GM12878 (cell line): Measurements from ENCODE around the gene GPR26. TPM values are rescaled to one million over a fixed set of nuclear protein-coding genes. Genes with fewer than 3 reads are reported as not detected.

Experiments
- ATAC-seq: fragments of 200-7000 bp; cut with Tn5 transposase; 3 replicates; pipeline ENCODE4 v1.9.1; 2020; ENCODE audit warnings: mild to moderate bottlenecking, moderate library complexity
- BruUV-seq: library from RNA; stranded (reverse); fragments of 400-500 nt; replicated peaks from 2 replicates; lab custom pipeline; 2021; lab: Mats Ljungman, UMichigan
- CTCF ChIA-PET: fragments of 300-600 bp; sonication (Branson Sonifier 250); formaldehyde crosslinking; extraction: SDS; loops from one replicate; lab custom pipeline; 2021; ENCODE audit warnings: inconsistent platforms; lab: Yijun Ruan, JAX
- POLR2A ChIA-PET: fragments of 350-600 bp; formaldehyde crosslinking; extraction: SDS; loops from one replicate; lab custom pipeline; 2021; ENCODE audit warnings: inconsistent platforms; lab: Charles Lee
- RAD21 ChIA-PET: fragments of 300-600 bp; sonication (Branson Sonifier 250); formaldehyde crosslinking; loops from one replicate; lab custom pipeline; 2023; ENCODE audit warnings: antibody characterized with exemption; ENCODE audit not compliant: unreplicated experiment; lab: Charles Lee
- SMC1A ChIA-PET: fragments of 300-600 bp; sonication (Branson Sonifier 250); formaldehyde crosslinking; loops from one replicate; lab custom pipeline; 2023; ENCODE audit not compliant: unreplicated experiment, uncharacterized antibody; lab: Charles Lee
- DNase-seq: peaks from one replicate; pipeline ENCODE4 v3.0.0-alpha.2; 2011; ENCODE audit warnings: low read depth, low spot score
- FAIRE-seq: peaks from 3 replicates; lab custom pipeline; 2011; peaks lifted over from hg19 to GRCh38; lab: Jason Lieb, UNC
- H2AFZ ChIP-seq: 2 replicates; pipeline ENCODE4 v1.6.0; 2011; ENCODE audit warnings: low read depth, low read length, control low read depth; ENCODE audit not compliant: control insufficient read depth
- H3K27ac ChIP-seq: 2 replicates; pipeline ENCODE4 v1.5.1; 2011; ENCODE audit warnings: control low read depth; ENCODE audit not compliant: control insufficient read depth, insufficient read depth
- H3K27me3 ChIP-seq, 2 experiments: replicated peaks in 1 of 2; 2 replicates each; pipeline versions ENCODE4 v1.6.0 to v1.6.1; 2011; ENCODE audit warnings: low read length in 1 of 2; ENCODE audit not compliant: control insufficient read depth in 2 of 2, insufficient read depth in 2 of 2
- H3K36me3 ChIP-seq, 2 experiments: 2 replicates each; pipeline ENCODE4 v1.5.1; 2011; ENCODE audit warnings: low read length in 1 of 2; ENCODE audit not compliant: control insufficient read depth in 2 of 2, insufficient read depth in 2 of 2
- H3K4me1 ChIP-seq: 2 replicates; pipeline ENCODE4 v1.6.1; 2011; ENCODE audit warnings: mild to moderate bottlenecking, low read length, moderate library complexity, mixed read lengths; ENCODE audit not compliant: control insufficient read depth, insufficient read depth
- H3K4me2 ChIP-seq: 2 replicates; pipeline ENCODE4 v1.6.0; 2011; ENCODE audit warnings: control low read depth; ENCODE audit not compliant: control insufficient read depth, insufficient read depth
- H3K4me3 ChIP-seq: fragments of 200-600 bp; sonication (generic); 2 replicates; pipeline ENCODE4 v1.5.1; 2016
- H3K79me2 ChIP-seq: 2 replicates; pipeline ENCODE4 v1.6.0; 2011; ENCODE audit warnings: low read length; ENCODE audit not compliant: control insufficient read depth, insufficient read depth
- H3K9ac ChIP-seq: 2 replicates; pipeline ENCODE4 v1.8.0; 2011; ENCODE audit warnings: low read length, control low read depth, mixed read lengths; ENCODE audit not compliant: control insufficient read depth, insufficient read depth
- H3K9me3 ChIP-seq: replicated peaks from 3 replicates; pipeline ENCODE4 v1.5.1; 2011; ENCODE audit warnings: mild to moderate bottlenecking, low read length; ENCODE audit not compliant: control insufficient read depth, insufficient read depth
- H4K20me1 ChIP-seq: 2 replicates; pipeline ENCODE4 v1.6.0; 2011; ENCODE audit not compliant: control insufficient read depth, insufficient read depth
- ATF7 ChIP-seq: fragments of 450-650 bp; IDR thresholded peaks from 2 replicates; pipeline ENCODE4 v1.6.1; 2016; ENCODE audit warnings: low read depth, mild to moderate bottlenecking
- BCL3 ChIP-seq: IDR thresholded peaks from 2 replicates; pipeline ENCODE4 v1.6.1; 2011; ENCODE audit warnings: borderline replicate concordance, low read depth, mild to moderate bottlenecking, moderate library complexity, low read length; ENCODE audit not compliant: insufficient read depth, poor library complexity, severe bottlenecking
- CBX3 ChIP-seq: fragments of 200-600 bp; sonication (generic); IDR thresholded peaks from 2 replicates; pipeline ENCODE4 v1.6.1; 2016; ENCODE audit warnings: low read depth, borderline replicate concordance
- IKZF1 ChIP-seq: fragments of 450-650 bp; conservative IDR thresholded peaks from 2 replicates; pipeline ENCODE4 v1.6.1; 2017; ENCODE audit warnings: antibody characterized with exemption, mild to moderate bottlenecking
- IKZF2 ChIP-seq, 2 experiments: fragments of 450-650 bp; IDR thresholded peaks; 2 replicates each; pipeline ENCODE4 v1.6.1; 2017; ENCODE audit warnings: mild to moderate bottlenecking in 2 of 2, moderate library complexity in 2 of 2
- MEF2B ChIP-seq: fragments of 450-650 bp; IDR thresholded peaks from 2 replicates; pipeline ENCODE4 v1.6.1; 2018; ENCODE audit warnings: mild to moderate bottlenecking, moderate library complexity; ENCODE audit not compliant: partially characterized antibody, poor library complexity, severe bottlenecking
- MYB ChIP-seq: fragments of 150-350 bp; IDR thresholded peaks from 2 replicates; pipeline ENCODE4 v1.6.1; 2014; ENCODE audit warnings: mild to moderate bottlenecking, low read depth, low read length, borderline replicate concordance
- PKNOX1 ChIP-seq: fragments of 450-650 bp; IDR thresholded peaks from 2 replicates; pipeline ENCODE4 v1.6.1; 2016; ENCODE audit warnings: mild to moderate bottlenecking
- RELB ChIP-seq: fragments of 450-650 bp; IDR thresholded peaks from 2 replicates; pipeline ENCODE4 v1.6.1; 2017; ENCODE audit warnings: low read depth, mild to moderate bottlenecking, moderate library complexity
- WGBS: methylation state at CpG from one replicate; pipeline ENCODE4 v1.1.6; 2016; ENCODE audit warnings: low lambda C conversion rate; ENCODE audit not compliant: insufficient replicate concordance, insufficient coverage; ENCODE audit errors: missing lambda C conversion rate; 5-methylcytosine and 5-hydroxymethylcytosine counted together
- in situ Hi-C: fragments of 300-500 bp; cut with MboI; formaldehyde crosslinking; loops from 9 replicates; pipeline ENCODE4 v1.14.3; 2018; ENCODE audit warnings: mixed read lengths
- intact Hi-C: fragments of 100-400 bp; cut with micrococcal nuclease; formaldehyde crosslinking; loops from one replicate; pipeline ENCODE4 v1.14.2; 2022; ENCODE audit not compliant: unreplicated experiment
- polyA plus RNA-seq, 11 experiments: library from polyadenylated mRNA; depleted of rRNA in 4 of 11; unstranded in 6 of 11; stranded (reverse) in 5 of 11; fragments of >200 nt; fragmentation: Nextera tagmentation in 4 of 11; fragmentation: Illumina TruSeq in 1 of 11; extraction: Ambion mirVana in 4 of 11; extraction: Trizol in 1 of 11; gene quantifications; 1 replicate in 1 of 11; 2 replicates in 10 of 11; pipeline versions ENCODE4 v1.2.1 to v1.2.3, GENCODE V29; 2011 to 2016; ENCODE audit warnings: inconsistent platforms in 2 of 11, missing spikeins in 2 of 11, low read depth in 1 of 11
- total RNA-seq, 4 experiments: library from RNA; depleted of rRNA in 3 of 4; stranded (reverse); fragments of >200 nt in 3 of 4; fragmentation: Illumina TruSeq in 1 of 4; extraction: Trizol in 1 of 4; gene quantifications; 2 replicates each; pipeline versions ENCODE4 v1.2.1 to v1.2.3, GENCODE V29; 2013 to 2021

GPR26 gene
- total and polyA plus RNA-seq, 10 of the 15 experiments (the other 5 are each of a cell fraction or from before 2014, with no cell fraction given): 0.01 to 0.03 TPM; not detected in 8

GRCh38 chr10:123681285-123681684 lies 15.1 kb downstream of the GPR26 start:
- H3K9ac ChIP-seq: no peak overlapping the region
- no TSS peak for BruUV-seq
- intact Hi-C loops (no loop called here), in situ Hi-C loops (no loop called here)
- H2AFZ ChIP-seq: no peak overlapping the region
- no peak overlapping the region for H3K4me2 ChIP-seq
- TF ChIP-seq MYB: no peak
- no peak for TF ChIP-seq BCL3
- TF ChIP-seq CBX3: no peak
- TF ChIP-seq IKZF1: peak; percentile 53; the same call in 1 of the 2 replicates
- TF ChIP-seq IKZF2 (IDR thresholded peaks at IDR 0.05): peak in 1 of 2 experiments; percentile 32; a peak in 1 of 4 replicates
- peak; percentile 59; the same call in 1 of the 2 replicates for TF ChIP-seq PKNOX1
- peak; percentile 37; the same call in 1 of the 2 replicates for TF ChIP-seq RELB
- TF ChIP-seq ATF7: no peak
- peak; percentile 59 for TF ChIP-seq MEF2B
- ChIA-PET RAD21 (no interaction called here), CTCF (interaction anchor here (1.0 kb wide), 1 partner anchor 40 kb away, joined by 3 read pairs; no protein-coding TSS in a partner anchor), POLR2A (no interaction called here), SMC1A (no interaction called here)
- no peaks in the 10 kb centered on the region for H3K4me1 ChIP-seq
- ATAC-seq (peak; percentile 48), FAIRE-seq (no peak), DNase-seq (no peak)
- H3K4me3 ChIP-seq: no peak overlapping the region
- no peaks in the 10 kb centered on the region for H3K9me3 ChIP-seq
- H3K27ac ChIP-seq: no peak overlapping the region
- no peaks in the 10 kb centered on the region for H3K36me3 ChIP-seq
- 0% methylated on average over 9 of the region's 9 CpGs for WGBS
- H3K79me2 ChIP-seq: no peaks in the 10 kb centered on the region
- H4K20me1 ChIP-seq: no peaks in the 10 kb centered on the region
- peaks cover 2 to 3% of the 10 kb centered on the region in 2 experiments; a peak in 3 of 4 replicates for H3K27me3 ChIP-seq
